Retinal pigment epithelial cell (primary cell): Measurements from ENCODE around the gene SOCS7.

ENCODE experiments used
- DNase-seq: peaks from one replicate; pipeline ENCODE4 v3.0.0-alpha.2; 2010; ENCODE audit warnings: low read depth
- H3K4me3 ChIP-seq: 2 replicates; pipeline ENCODE4 v1.5.1; 2011; ENCODE audit warnings: mild to moderate bottlenecking, low read length, control low read depth, moderate library complexity
- CTCF ChIP-seq: conservative IDR thresholded peaks from 2 replicates; pipeline ENCODE4 v1.5.1; 2011; ENCODE audit warnings: low read depth, low read length, control low read depth, inconsistent platforms

The SOCS7 gene

GRCh38 chr17:38329808-38330730, 21.6 kb upstream of the SOCS7 start:
- TF ChIP-seq CTCF, result no peak
- no peak for DNase-seq
- no peak overlapping the region for H3K4me3 ChIP-seq

GRCh38 chr17:38330941-38331411, 20.7 kb upstream of the SOCS7 start:
- DNase-seq, result no peak
- TF ChIP-seq CTCF, result no peak
- no peak overlapping the region for H3K4me3 ChIP-seq

GRCh38 chr17:38332735-38333134, 18.9 kb upstream of the SOCS7 start:
- no peak for DNase-seq
- H3K4me3 ChIP-seq, result no peak overlapping the region
- no peak for TF ChIP-seq CTCF

- H3K4me3 ChIP-seq, result no peak overlapping the region
- DNase-seq, result no peak
- TF ChIP-seq CTCF, result peak; percentile 81
Measured at GRCh38 chr17:38333635-38334295, 17.9 kb upstream of the SOCS7 start.

- no peak overlapping the region for H3K4me3 ChIP-seq
- no peak for TF ChIP-seq CTCF
- DNase-seq, result no peak
Measured at GRCh38 chr17:38334480-38335364, 16.9 kb upstream of the SOCS7 start.

- TF ChIP-seq CTCF, result no peak
- no peak for DNase-seq
- H3K4me3 ChIP-seq, result no peak overlapping the region
Measured at GRCh38 chr17:38336838-38337237, 14.8 kb upstream of the SOCS7 start.
